Stomach (tissue), 9 donors: ENCODE measurements around the gene CCNJL. TPM values are rescaled to one million over a fixed set of nuclear protein-coding genes. Genes with fewer than 3 reads are reported as not detected.
A peak's percentile ranks its signal among the peaks of the same experiment; 100 is the strongest.

Experiments
- DNase-seq, 2 donors: peaks; one replicate each; pipeline versions ENCODE4 v3.0.0 to v3.0.0-alpha.2; 2013 to 2019
- H3K27ac ChIP-seq, 5 donors: fragments of 200-600 bp in 4 of 5; sonication (generic) in 4 of 5; one replicate each; pipeline ENCODE4 v1.5.1; 2013 to 2019; ENCODE audit warnings: mild to moderate bottlenecking in 1 of 5, moderate library complexity in 1 of 5
- H3K27me3 ChIP-seq, 3 donors: fragments of 200-600 bp; sonication (generic); one replicate each; pipeline ENCODE4 v1.5.1; 2017 to 2019; ENCODE audit warnings: mixed run types in 1 of 3
- H3K36me3 ChIP-seq, 4 donors: fragments of 200-600 bp; sonication (generic); 1 replicate in 3 of 4; 2 replicates in 1 of 4; pipeline ENCODE4 v1.5.1; 2016 to 2019
- H3K4me1 ChIP-seq, 4 donors: fragments of 200-600 bp; sonication (generic); one replicate each; pipeline ENCODE4 v1.5.1; 2016 to 2019
- H3K4me3 ChIP-seq, 4 donors: fragments of 200-600 bp; sonication (generic) in 3 of 4; one replicate each; pipeline ENCODE4 v1.5.1; 2016 to 2019; ENCODE audit warnings: mild to moderate bottlenecking in 1 of 4
- H3K9me3 ChIP-seq, 4 donors: fragments of 200-600 bp; sonication (generic); one replicate each; pipeline ENCODE4 v1.5.1; 2016 to 2019
- EP300 ChIP-seq: sonication (generic); formaldehyde crosslinking; IDR thresholded peaks from one replicate; pipeline ENCODE4 v1.6.1; 2017; ENCODE audit warnings: antibody characterized with exemption
- POLR2A ChIP-seq, 4 donors: fragments of 450-650 bp; IDR thresholded peaks; one replicate each; pipeline ENCODE4 v1.6.1; 2016; ENCODE audit warnings: antibody characterized with exemption in 4 of 4, control low read depth in 2 of 4, mild to moderate bottlenecking in 1 of 4, moderate library complexity in 1 of 4
- POLR2AphosphoS5 ChIP-seq, 3 donors: sonication (generic); formaldehyde crosslinking; IDR thresholded peaks; one replicate each; pipeline ENCODE4 v1.6.1; 2016; ENCODE audit warnings: antibody characterized with exemption in 3 of 3
- WGBS, 5 donors: extraction: QIAGEN DNeasy Blood & Tissue Kit in 3 of 5; methylation state at CpG; one replicate each; pipeline versions ENCODE4 v1.1.5 to v1.1.7; 2013 to 2018; 5-methylcytosine and 5-hydroxymethylcytosine counted together
- intact Hi-C: fragments of 100-400 bp; cut with DNase I; formaldehyde crosslinking; loops from one replicate; pipeline ENCODE4 v1.15.1; 2023; ENCODE audit warnings: low total_unique reads
- polyA plus RNA-seq, 3 donors: library from polyadenylated mRNA; stranded (reverse); fragments of 200-250 nt; gene quantifications; one replicate each; pipeline ENCODE4 v1.2.3, GENCODE V29; 2013
- total RNA-seq, 5 donors: library from RNA; depleted of rRNA; stranded (reverse); fragments of >200 nt; gene quantifications; one replicate each; pipeline versions ENCODE4 v1.1.0 to v1.2.3, GENCODE V29; 2014 to 2016
- TF ChIP-seq, protein P1 (sequence below), 7 experiments: fragments of 450-650 bp in 4 of 7; fragments of 200-600 bp in 3 of 7; sonication (generic) in 3 of 7; IDR thresholded peaks; one replicate each; pipeline ENCODE4 v1.5.1; 2016 to 2019; ENCODE audit warnings: antibody characterized with exemption in 7 of 7, control low read depth in 2 of 7, mild to moderate bottlenecking in 1 of 7
- donor health status: healthy with polysubstance abuse.
- donor health status: Bipolar disorder and iron deficiency.
- donor health status: healthy.

The CCNJL gene
- total and polyA plus RNA-seq, 8 donors, result 1.4 to 104 (median 3.5) TPM

- Histone ChIP-seq H3K27ac (peak overlapping the region in 1 of 5 donors; percentile 71), H3K9me3 (no peaks in the 10 kb centered on the region), H3K27me3 (no peaks in the 10 kb centered on the region), H3K4me1 (peaks cover 0 to 43% (median 20%) of the 10 kb centered on the region in 4 donors), H3K36me3 (no peaks in the 10 kb centered on the region), H3K4me3 (no peak overlapping the region)
- no peak for TF ChIP-seq EP300
- TF ChIP-seq, protein P1, sequence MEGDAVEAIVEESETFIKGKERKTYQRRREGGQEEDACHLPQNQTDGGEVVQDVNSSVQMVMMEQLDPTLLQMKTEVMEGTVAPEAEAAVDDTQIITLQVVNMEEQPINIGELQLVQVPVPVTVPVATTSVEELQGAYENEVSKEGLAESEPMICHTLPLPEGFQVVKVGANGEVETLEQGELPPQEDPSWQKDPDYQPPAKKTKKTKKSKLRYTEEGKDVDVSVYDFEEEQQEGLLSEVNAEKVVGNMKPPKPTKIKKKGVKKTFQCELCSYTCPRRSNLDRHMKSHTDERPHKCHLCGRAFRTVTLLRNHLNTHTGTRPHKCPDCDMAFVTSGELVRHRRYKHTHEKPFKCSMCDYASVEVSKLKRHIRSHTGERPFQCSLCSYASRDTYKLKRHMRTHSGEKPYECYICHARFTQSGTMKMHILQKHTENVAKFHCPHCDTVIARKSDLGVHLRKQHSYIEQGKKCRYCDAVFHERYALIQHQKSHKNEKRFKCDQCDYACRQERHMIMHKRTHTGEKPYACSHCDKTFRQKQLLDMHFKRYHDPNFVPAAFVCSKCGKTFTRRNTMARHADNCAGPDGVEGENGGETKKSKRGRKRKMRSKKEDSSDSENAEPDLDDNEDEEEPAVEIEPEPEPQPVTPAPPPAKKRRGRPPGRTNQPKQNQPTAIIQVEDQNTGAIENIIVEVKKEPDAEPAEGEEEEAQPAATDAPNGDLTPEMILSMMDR (IDR thresholded peaks at IDR 0.05), result no peak
- no peak for TF ChIP-seq POLR2AphosphoS5 (IDR thresholded peaks at IDR 0.05)
- no peak for TF ChIP-seq POLR2A (IDR thresholded peaks at IDR 0.05)
- WGBS, 5 donors, result 56 to 69% (median 67%) methylated on average over 5 to 7 of the region's 7 CpGs
- intact Hi-C loops, result no loop called here
- DNase-seq, result peak in 1 of 2 donors; percentile 51
These were observed 44.4 kb upstream of the CCNJL start for GRCh38 chr5:160356550-160357347.

- Histone ChIP-seq H3K27me3 (no peaks in the 10 kb centered on the region), H3K4me3 (no peak overlapping the region), H3K4me1 (peaks cover 0 to 30% (median 15%) of the 10 kb centered on the region in 4 donors), H3K27ac (no peak overlapping the region), H3K36me3 (peaks cover 0 to under 1% (median under 1%) of the 10 kb centered on the region in 4 donors), H3K9me3 (no peaks in the 10 kb centered on the region)
- intact Hi-C loops, result no loop called here
- WGBS, 5 donors, result 92 to 97% (median 93%) methylated on average over 14 of the region's 14 CpGs
- DNase-seq, result no peak
- TF ChIP-seq EP300 (no peak), POLR2AphosphoS5 (IDR thresholded peaks at IDR 0.05) (no peak), POLR2A (IDR thresholded peaks at IDR 0.05) (no peak)
- TF ChIP-seq, protein P1 (IDR thresholded peaks at IDR 0.05), result no peak
These were observed 42.3 kb upstream of the CCNJL start for GRCh38 chr5:160354666-160355065.

DNA sequence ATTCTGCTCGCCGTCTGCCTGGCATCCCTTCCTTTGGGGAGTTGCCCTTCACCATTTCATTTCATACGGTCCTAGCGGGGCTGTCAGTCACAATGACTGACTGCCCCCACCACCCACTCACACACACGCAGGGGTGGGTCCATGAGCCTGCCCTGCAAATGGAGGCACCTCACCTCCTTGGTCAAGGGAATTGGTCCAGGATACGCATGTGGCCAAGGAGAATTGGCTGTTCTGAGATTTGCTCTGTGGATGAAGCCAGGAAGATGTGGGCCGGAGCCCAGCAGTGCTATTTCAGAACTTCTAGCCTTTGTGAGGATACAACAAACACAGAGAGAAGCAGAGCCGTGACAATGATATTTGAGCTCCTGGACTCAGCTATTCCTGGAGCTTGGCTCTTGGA, 41.0 kb upstream of the CCNJL start:
- H3K27me3 ChIP-seq, result no peaks in the 10 kb centered on the region
- intact Hi-C loops, result no loop called here

DNA sequence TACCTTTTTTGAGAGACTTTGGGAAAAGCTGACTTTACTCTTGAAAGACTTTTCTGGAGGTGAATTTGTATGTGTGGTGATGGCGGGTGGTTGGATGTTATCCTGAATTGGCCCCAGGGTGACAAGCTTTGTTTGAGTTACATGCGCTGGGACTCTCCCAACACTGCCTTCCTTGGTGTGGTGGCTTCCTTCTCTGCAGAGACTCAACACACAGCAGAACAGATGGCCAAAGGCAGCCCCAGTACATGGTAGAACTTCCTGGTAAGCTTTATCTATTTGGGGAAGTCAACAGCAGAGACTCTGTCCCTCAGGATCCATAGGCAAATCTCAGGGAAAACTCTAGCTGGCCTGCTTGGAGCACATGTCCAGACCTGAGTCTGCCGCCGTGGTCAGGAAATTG, 39.9 kb upstream of the CCNJL start:
- intact Hi-C loops, result no loop called here
- no peak for TF ChIP-seq POLR2AphosphoS5 (IDR thresholded peaks at IDR 0.05)
- TF ChIP-seq EP300, result no peak
- TF ChIP-seq, protein P1 (IDR thresholded peaks at IDR 0.05), result no peak
- no peak for TF ChIP-seq POLR2A (IDR thresholded peaks at IDR 0.05)
- no peak for DNase-seq

More for the DNA sequence above, 41.0 kb upstream of the CCNJL start:
- DNase-seq, result no peak
- TF ChIP-seq EP300 (no peak), POLR2AphosphoS5 (IDR thresholded peaks at IDR 0.05) (no peak), POLR2A (IDR thresholded peaks at IDR 0.05) (no peak)
- TF ChIP-seq, protein P1 (IDR thresholded peaks at IDR 0.05), result no peak
- Histone ChIP-seq H3K9me3 (no peaks in the 10 kb centered on the region), H3K4me3 (no peak overlapping the region), H3K27ac (no peak overlapping the region), H3K36me3 (peaks cover 0 to 10% (median 1%) of the 10 kb centered on the region in 4 donors), H3K4me1 (peaks cover 0 to 17% (median 6%) of the 10 kb centered on the region in 4 donors)
- WGBS, 5 donors, result 85 to 91% (median 87%) methylated on average over 8 of the region's 8 CpGs

More for the DNA sequence above, 39.9 kb upstream of the CCNJL start:
- Histone ChIP-seq H3K4me3 (no peak overlapping the region), H3K9me3 (no peaks in the 10 kb centered on the region), H3K27ac (no peak overlapping the region), H3K4me1 (peaks cover 0 to 9% (median 1%) of the 10 kb centered on the region in 4 donors), H3K36me3 (peaks cover 0 to 10% (median 1%) of the 10 kb centered on the region in 4 donors), H3K27me3 (no peaks in the 10 kb centered on the region)
- 73 to 95% (median 93%) methylated on average over 4 of the region's 4 CpGs for WGBS, 5 donors
